CD1c-positive myeloid dendritic cell (primary cell): ENCODE results near the gene ETS2.
A peak's percentile ranks its signal among the peaks of the same experiment; 100 is the strongest.

Source experiments
- DNase-seq: peaks from one replicate; pipeline ENCODE4 v3.0.0-alpha.2; 2016; ENCODE audit errors: extremely low spot score

Gene ETS2

GRCh38 chr21:38777531-38777930 is 28.2 kb upstream of the ETS2 start:
- DNase-seq: peak; percentile 64

- DNase-seq: no peak
Observed at GRCh38 chr21:38780879-38781278, 24.9 kb upstream of the ETS2 start.

GRCh38 chr21:38784458-38785266 is 21.1 kb upstream of the ETS2 start:
- no peak for DNase-seq

- DNase-seq: no peak
Observed at GRCh38 chr21:38785483-38785882, 20.2 kb upstream of the ETS2 start.

GRCh38 chr21:38787016-38787415 is 18.7 kb upstream of the ETS2 start:
- no peak for DNase-seq

GRCh38 chr21:38787461-38788274 is 18.1 kb upstream of the ETS2 start:
- DNase-seq: no peak

- DNase-seq: no peak
Observed at GRCh38 chr21:38788275-38788905, 17.3 kb upstream of the ETS2 start.

- no peak for DNase-seq
Observed at GRCh38 chr21:38789275-38789674, 16.5 kb upstream of the ETS2 start.

GRCh38 chr21:38790059-38790458 is 15.7 kb upstream of the ETS2 start:
- DNase-seq: no peak

GRCh38 chr21:38790961-38791360 is 14.8 kb upstream of the ETS2 start:
- DNase-seq: no peak

GRCh38 chr21:38792676-38793459 is 12.9 kb upstream of the ETS2 start:
- DNase-seq: no peak

GRCh38 chr21:38793926-38794713 is 11.6 kb upstream of the ETS2 start:
- DNase-seq: no peak

GRCh38 chr21:38794978-38795377 is 10.8 kb upstream of the ETS2 start:
- DNase-seq: no peak

- no peak for DNase-seq
Observed at GRCh38 chr21:38795475-38795874, 10.3 kb upstream of the ETS2 start.

GRCh38 chr21:38796424-38796823 is 9.3 kb upstream of the ETS2 start:
- DNase-seq: no peak

GRCh38 chr21:38797470-38797869 is 8.3 kb upstream of the ETS2 start:
- peak; percentile 60 for DNase-seq

- no peak for DNase-seq
Observed at GRCh38 chr21:38798081-38798480, 7.6 kb upstream of the ETS2 start.

- DNase-seq: no peak
Observed at GRCh38 chr21:38798481-38798882, 7.2 kb upstream of the ETS2 start.

- DNase-seq: no peak
Observed at GRCh38 chr21:38800046-38800758, 5.5 kb upstream of the ETS2 start.
